ENCODE data around the gene ST3GAL3. TPM values are rescaled to one million over a fixed set of nuclear protein-coding genes. Genes with fewer than 3 reads are reported as not detected.

ST3GAL3 gene
- total RNA-seq, 1 donor: 10.8 TPM

- H3K27me3 ChIP-seq (ENCODE audit: insufficient read depth, low read length): no peaks in the 10 kb centered on the region
- H3K4me3 ChIP-seq (ENCODE audit: low read length): no peak overlapping the region
- peaks cover 10% of the 10 kb centered on the region for H3K4me1 ChIP-seq (ENCODE audit: insufficient read depth, low read length)
- H3K9me3 ChIP-seq (ENCODE audit: low read depth, low read length): no peaks in the 10 kb centered on the region
Observed at GRCh38 chr1:43802356-43802980, 95.1 kb downstream of the ST3GAL3 start.

- Histone ChIP-seq H3K27me3 (ENCODE audit: insufficient read depth, low read length) (no peaks in the 10 kb centered on the region), H3K4me1 (ENCODE audit: insufficient read depth, low read length) (peaks cover 8% of the 10 kb centered on the region), H3K9me3 (ENCODE audit: low read depth, low read length) (no peaks in the 10 kb centered on the region), H3K4me3 (ENCODE audit: low read length) (no peak overlapping the region)
Observed at GRCh38 chr1:43803105-43803504, 95.8 kb downstream of the ST3GAL3 start.

GRCh38 chr1:43803646-43804045, 96.3 kb downstream of the ST3GAL3 start:
- H3K27me3 ChIP-seq (ENCODE audit: insufficient read depth, low read length): no peaks in the 10 kb centered on the region
- H3K9me3 ChIP-seq (ENCODE audit: low read depth, low read length): no peaks in the 10 kb centered on the region
- H3K4me3 ChIP-seq (ENCODE audit: low read length): no peak overlapping the region
- peaks cover 10% of the 10 kb centered on the region for H3K4me1 ChIP-seq (ENCODE audit: insufficient read depth, low read length)

- H3K4me3 ChIP-seq (ENCODE audit: low read length): no peak overlapping the region
- H3K9me3 ChIP-seq (ENCODE audit: low read depth, low read length): no peaks in the 10 kb centered on the region
- peaks cover 12% of the 10 kb centered on the region for H3K4me1 ChIP-seq (ENCODE audit: insufficient read depth, low read length)
- no peaks in the 10 kb centered on the region for H3K27me3 ChIP-seq (ENCODE audit: insufficient read depth, low read length)
Observed at GRCh38 chr1:43804569-43804968, 97.2 kb downstream of the ST3GAL3 start.

GRCh38 chr1:43805340-43805739, 98.0 kb downstream of the ST3GAL3 start:
- no peak overlapping the region for H3K4me3 ChIP-seq (ENCODE audit: low read length)
- no peaks in the 10 kb centered on the region for H3K27me3 ChIP-seq (ENCODE audit: insufficient read depth, low read length)
- no peaks in the 10 kb centered on the region for H3K9me3 ChIP-seq (ENCODE audit: low read depth, low read length)
- peaks cover 12% of the 10 kb centered on the region for H3K4me1 ChIP-seq (ENCODE audit: insufficient read depth, low read length)

GRCh38 chr1:43806183-43806582, 98.8 kb downstream of the ST3GAL3 start:
- Histone ChIP-seq H3K9me3 (ENCODE audit: low read depth, low read length) (no peaks in the 10 kb centered on the region), H3K4me1 (ENCODE audit: insufficient read depth, low read length) (peaks cover 12% of the 10 kb centered on the region), H3K27me3 (ENCODE audit: insufficient read depth, low read length) (no peaks in the 10 kb centered on the region), H3K4me3 (ENCODE audit: low read length) (no peak overlapping the region)

GRCh38 chr1:43809097-43809673, 101.8 kb downstream of the ST3GAL3 start:
- no peaks in the 10 kb centered on the region for H3K9me3 ChIP-seq (ENCODE audit: low read depth, low read length)
- no peaks in the 10 kb centered on the region for H3K27me3 ChIP-seq (ENCODE audit: insufficient read depth, low read length)
- no peak overlapping the region for H3K4me3 ChIP-seq (ENCODE audit: low read length)
- H3K4me1 ChIP-seq (ENCODE audit: insufficient read depth, low read length): peaks cover 30% of the 10 kb centered on the region

- peaks cover 41% of the 10 kb centered on the region for H3K4me1 ChIP-seq (ENCODE audit: insufficient read depth, low read length)
- no peak overlapping the region for H3K4me3 ChIP-seq (ENCODE audit: low read length)
- no peaks in the 10 kb centered on the region for H3K9me3 ChIP-seq (ENCODE audit: low read depth, low read length)
- H3K27me3 ChIP-seq (ENCODE audit: insufficient read depth, low read length): no peaks in the 10 kb centered on the region
Observed at GRCh38 chr1:43812579-43812978, 105.2 kb downstream of the ST3GAL3 start.

GRCh38 chr1:43814401-43814800, 107.1 kb downstream of the ST3GAL3 start:
- Histone ChIP-seq H3K27me3 (ENCODE audit: insufficient read depth, low read length) (no peaks in the 10 kb centered on the region), H3K9me3 (ENCODE audit: low read depth, low read length) (peaks cover 6% of the 10 kb centered on the region), H3K4me1 (ENCODE audit: insufficient read depth, low read length) (peaks cover 29% of the 10 kb centered on the region), H3K4me3 (ENCODE audit: low read length) (no peak overlapping the region)

GRCh38 chr1:43817304-43817939, 110.1 kb downstream of the ST3GAL3 start:
- Histone ChIP-seq H3K27me3 (ENCODE audit: insufficient read depth, low read length) (no peaks in the 10 kb centered on the region), H3K4me3 (ENCODE audit: low read length) (no peak overlapping the region), H3K9me3 (ENCODE audit: low read depth, low read length) (peaks cover 6% of the 10 kb centered on the region), H3K4me1 (ENCODE audit: insufficient read depth, low read length) (peaks cover 27% of the 10 kb centered on the region)

- Histone ChIP-seq H3K4me1 (ENCODE audit: insufficient read depth, low read length) (peaks cover 16% of the 10 kb centered on the region), H3K27me3 (ENCODE audit: insufficient read depth, low read length) (no peaks in the 10 kb centered on the region), H3K4me3 (ENCODE audit: low read length) (no peak overlapping the region), H3K9me3 (ENCODE audit: low read depth, low read length) (peaks cover 6% of the 10 kb centered on the region)
Observed at GRCh38 chr1:43818691-43819090, 111.4 kb downstream of the ST3GAL3 start.

GRCh38 chr1:43819357-43819756, 112.0 kb downstream of the ST3GAL3 start:
- Histone ChIP-seq H3K4me3 (ENCODE audit: low read length) (no peak overlapping the region), H3K9me3 (ENCODE audit: low read depth, low read length) (peaks cover 6% of the 10 kb centered on the region), H3K27me3 (ENCODE audit: insufficient read depth, low read length) (no peaks in the 10 kb centered on the region), H3K4me1 (ENCODE audit: insufficient read depth, low read length) (peaks cover 14% of the 10 kb centered on the region)

- H3K4me3 ChIP-seq (ENCODE audit: low read length): no peak overlapping the region
- no peaks in the 10 kb centered on the region for H3K27me3 ChIP-seq (ENCODE audit: insufficient read depth, low read length)
- H3K4me1 ChIP-seq (ENCODE audit: insufficient read depth, low read length): peaks cover 8% of the 10 kb centered on the region
- H3K9me3 ChIP-seq (ENCODE audit: low read depth, low read length): peaks cover 6% of the 10 kb centered on the region
Observed at GRCh38 chr1:43821471-43821870, 114.1 kb downstream of the ST3GAL3 start.

- peaks cover 6% of the 10 kb centered on the region for H3K9me3 ChIP-seq (ENCODE audit: low read depth, low read length)
- no peak overlapping the region for H3K4me3 ChIP-seq (ENCODE audit: low read length)
- H3K27me3 ChIP-seq (ENCODE audit: insufficient read depth, low read length): no peaks in the 10 kb centered on the region
- H3K4me1 ChIP-seq (ENCODE audit: insufficient read depth, low read length): peaks cover 8% of the 10 kb centered on the region
Observed at GRCh38 chr1:43822040-43822690, 114.8 kb downstream of the ST3GAL3 start.

- no peaks in the 10 kb centered on the region for H3K27me3 ChIP-seq (ENCODE audit: insufficient read depth, low read length)
- H3K4me1 ChIP-seq (ENCODE audit: insufficient read depth, low read length): peaks cover 8% of the 10 kb centered on the region
- H3K9me3 ChIP-seq (ENCODE audit: low read depth, low read length): no peaks in the 10 kb centered on the region
- H3K4me3 ChIP-seq (ENCODE audit: low read length): no peak overlapping the region
Observed at GRCh38 chr1:43824795-43825194, 117.5 kb downstream of the ST3GAL3 start.

Data from mononuclear cell (primary cell).